ENCODE data around the gene SCAP. TPM values are rescaled to one million over a fixed set of nuclear protein-coding genes. Genes with fewer than 3 reads are reported as not detected.
"Not testable (repeated sequence)": the region's sequence is repeated elsewhere in the genome, so short reads cannot be mapped to it uniquely, and the experiment has no call there.

SCAP gene
- total RNA-seq, 1 donor from 2014 or later, result 67.4 TPM

- H3K27me3 ChIP-seq (ENCODE audit: control insufficient read depth, insufficient read depth, low read length), result no peaks in the 10 kb centered on the region
- DNase-seq (ENCODE audit: low read depth), result no peak
- peaks cover 1% of the 10 kb centered on the region for H3K36me3 ChIP-seq (ENCODE audit: control insufficient read depth, insufficient read depth, low read length)
- no peak for TF ChIP-seq CTCF (IDR thresholded peaks at IDR 0.05; ENCODE audit: insufficient read depth, low read length, poor library complexity, severe bottlenecking)
- H3K4me3 ChIP-seq (ENCODE audit: low read depth, low read length), result no peak overlapping the region
These were observed 40.2 kb upstream of the SCAP start for GRCh38 chr3:47515864-47516319.

DNA sequence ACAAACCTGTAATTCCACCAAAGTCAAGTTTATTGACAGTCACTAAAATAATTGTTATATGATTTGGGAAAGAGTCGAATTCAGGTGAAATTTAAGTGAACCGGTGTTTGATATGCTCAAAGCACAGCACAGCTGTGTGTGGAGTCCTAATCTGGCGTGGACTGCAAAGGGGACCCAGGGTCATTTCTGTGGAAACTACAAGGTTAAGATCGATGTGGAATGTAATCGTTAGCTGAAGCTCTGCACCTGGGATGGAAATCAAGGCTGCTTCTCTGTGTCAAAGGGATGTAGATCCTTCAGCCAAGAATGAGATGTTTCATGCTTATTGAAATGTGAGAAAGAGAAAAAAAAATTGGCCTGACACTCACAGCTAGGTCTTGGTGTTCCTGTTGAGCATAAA, 39.4 kb upstream of the SCAP start:
- TF ChIP-seq CTCF (IDR thresholded peaks at IDR 0.05; ENCODE audit: insufficient read depth, low read length, poor library complexity, severe bottlenecking), result no peak
- Histone ChIP-seq H3K27me3 (ENCODE audit: control insufficient read depth, insufficient read depth, low read length) (no peaks in the 10 kb centered on the region), H3K36me3 (ENCODE audit: control insufficient read depth, insufficient read depth, low read length) (peaks cover 1% of the 10 kb centered on the region), H3K4me3 (ENCODE audit: low read depth, low read length) (no peak overlapping the region)
- DNase-seq (ENCODE audit: low read depth), result no peak

DNA sequence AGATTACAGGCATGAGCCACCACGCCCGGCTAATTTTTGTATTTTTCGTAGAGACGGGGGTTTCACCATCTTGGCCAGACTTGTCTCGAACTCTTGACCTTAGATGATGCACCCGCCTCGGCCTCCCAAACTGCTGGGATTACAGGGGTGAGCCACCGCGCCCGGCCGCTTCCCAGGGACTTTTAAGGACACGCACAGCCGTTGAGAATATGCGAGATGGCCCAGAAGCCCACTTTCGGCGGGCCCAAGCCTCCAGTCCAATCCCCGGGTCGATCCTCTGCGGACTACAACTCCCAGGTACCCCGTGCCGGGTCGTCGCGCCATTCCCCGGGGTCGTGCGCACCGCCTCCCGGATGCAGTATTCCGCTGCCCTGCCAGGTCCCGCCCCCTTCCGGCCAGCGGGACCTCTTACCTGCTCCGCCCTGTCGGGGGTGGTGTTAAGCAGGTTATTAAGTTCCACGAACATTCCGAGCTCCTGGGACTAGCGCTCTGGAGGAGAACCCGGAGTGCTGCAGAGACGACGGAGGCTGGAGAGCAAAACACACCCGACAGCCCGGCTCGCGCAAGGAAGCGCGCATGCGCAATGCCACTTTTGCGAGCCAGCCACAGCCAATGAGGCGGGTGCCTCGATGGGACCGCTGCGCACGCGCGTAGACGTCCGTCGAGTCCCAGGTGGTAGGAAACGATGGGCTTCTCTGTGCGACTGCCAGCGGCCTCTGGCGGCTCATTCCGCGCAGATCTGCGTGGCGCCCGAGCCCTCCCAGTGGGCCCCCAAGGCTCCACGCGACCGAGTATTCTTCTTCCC, 37.6 kb upstream of the SCAP start, which contains the start of gene ELP6:
Gene ELP6 (minus strand): TSS at position 588 of the 805 bp plus-strand sequence. CDS start 122 bp downstream, at position 466.
- H3K27me3 ChIP-seq (ENCODE audit: control insufficient read depth, insufficient read depth, low read length), result no peaks in the 10 kb centered on the region
- H3K36me3 ChIP-seq (ENCODE audit: control insufficient read depth, insufficient read depth, low read length), result peaks cover 3% of the 10 kb centered on the region
- H3K4me3 ChIP-seq (ENCODE audit: low read depth, low read length), result peak within 1 kb of the TSS; percentile 79
- peak; percentile 74 for DNase-seq (ENCODE audit: low read depth)
- peak; percentile 60 for TF ChIP-seq CTCF (IDR thresholded peaks at IDR 0.05; ENCODE audit: insufficient read depth, low read length, poor library complexity, severe bottlenecking)

- no peak for DNase-seq (ENCODE audit: low read depth)
- Histone ChIP-seq H3K36me3 (ENCODE audit: control insufficient read depth, insufficient read depth, low read length) (peaks cover 3% of the 10 kb centered on the region), H3K27me3 (ENCODE audit: control insufficient read depth, insufficient read depth, low read length) (no peaks in the 10 kb centered on the region), H3K4me3 (ENCODE audit: low read depth, low read length) (peak overlapping the region; percentile 79)
- TF ChIP-seq CTCF (IDR thresholded peaks at IDR 0.05; ENCODE audit: insufficient read depth, low read length, poor library complexity, severe bottlenecking), result no peak
These were observed 36.8 kb upstream of the SCAP start for GRCh38 chr3:47512416-47513124.

- not testable (repeated sequence) for H3K4me3 ChIP-seq (ENCODE audit: low read depth, low read length); DNase-seq (ENCODE audit: low read depth); H3K27me3 ChIP-seq (ENCODE audit: control insufficient read depth, insufficient read depth, low read length); H3K36me3 ChIP-seq (ENCODE audit: control insufficient read depth, insufficient read depth, low read length)
These were observed 29.5 kb upstream of the SCAP start for GRCh38 chr3:47505267-47505666.

DNA sequence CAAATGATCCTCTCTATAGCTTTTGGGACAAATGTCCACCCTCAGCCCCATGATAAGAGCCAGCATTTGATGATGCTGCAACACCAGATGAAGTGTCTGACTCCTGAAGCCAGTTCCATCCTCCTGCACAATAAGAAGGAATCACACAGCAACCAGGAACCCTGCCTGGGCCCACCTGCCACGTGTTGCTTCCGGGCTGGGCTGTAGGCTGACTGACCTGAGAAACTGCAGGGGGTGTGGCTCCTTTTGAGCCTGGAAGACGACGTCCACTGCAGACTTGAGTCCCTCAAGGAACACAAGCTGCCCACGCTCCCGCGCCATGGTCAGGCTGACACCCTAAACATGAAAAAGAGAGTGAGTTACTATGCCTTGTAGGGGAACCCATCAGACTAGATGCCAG, 28.4 kb upstream of the SCAP start:
- H3K27me3 ChIP-seq (ENCODE audit: control insufficient read depth, insufficient read depth, low read length), result no peaks in the 10 kb centered on the region
- H3K4me3 ChIP-seq (ENCODE audit: low read depth, low read length), result no peak overlapping the region
- TF ChIP-seq CTCF (IDR thresholded peaks at IDR 0.05; ENCODE audit: insufficient read depth, low read length, poor library complexity, severe bottlenecking), result no peak
- DNase-seq (ENCODE audit: low read depth), result no peak
- H3K36me3 ChIP-seq (ENCODE audit: control insufficient read depth, insufficient read depth, low read length), result peaks cover 4% of the 10 kb centered on the region
